HL-60 (cell line): ENCODE measurements around the gene PSMB10.

ENCODE experiments used
- DNase-seq, 2 experiments: peaks; one replicate each; pipeline ENCODE4 v3.0.0-alpha.2; 2010 to 2020; ENCODE audit warnings: low read depth in 1 of 2, low spot score in 1 of 2
- H3K27ac ChIP-seq: fragments of 250-450 bp; sonication (Bioruptor Pico); replicated peaks from 2 replicates; pipeline ENCODE4 v1.5.1; 2020; ENCODE audit warnings: mild to moderate bottlenecking, moderate library complexity
- H3K27me3 ChIP-seq: fragments of 250-450 bp; sonication (Bioruptor Pico); 2 replicates; pipeline ENCODE4 v1.5.1; 2021; ENCODE audit warnings: mild to moderate bottlenecking, moderate library complexity; ENCODE audit not compliant: insufficient read depth, poor library complexity, severe bottlenecking
- H3K4me3 ChIP-seq: replicated peaks from 2 replicates; pipeline ENCODE4 v1.5.1; 2011; ENCODE audit warnings: mild to moderate bottlenecking, control low read depth, low read length; ENCODE audit not compliant: insufficient read depth
- GABPA ChIP-seq: IDR thresholded peaks from 2 replicates; pipeline ENCODE4 v1.6.1; 2012; ENCODE audit warnings: low read depth
- POLR2AphosphoS5 ChIP-seq: IDR thresholded peaks from 2 replicates; pipeline ENCODE4 v1.6.1; 2012; ENCODE audit warnings: low read depth
- REST ChIP-seq: IDR thresholded peaks from 2 replicates; pipeline ENCODE4 v1.6.1; 2012; ENCODE audit warnings: low read depth; ENCODE audit not compliant: insufficient replicate concordance
- SPI1 ChIP-seq: IDR thresholded peaks from 2 replicates; pipeline ENCODE4 v1.6.1; 2012; ENCODE audit warnings: low read depth, mild to moderate bottlenecking, borderline replicate concordance
- TF ChIP-seq, protein P1 (sequence below): IDR thresholded peaks from one replicate; pipeline ENCODE4 v1.5.1; 2011; ENCODE audit warnings: low read length, control low read depth, inconsistent platforms; ENCODE audit not compliant: insufficient read depth

PSMB10 gene

DNA sequence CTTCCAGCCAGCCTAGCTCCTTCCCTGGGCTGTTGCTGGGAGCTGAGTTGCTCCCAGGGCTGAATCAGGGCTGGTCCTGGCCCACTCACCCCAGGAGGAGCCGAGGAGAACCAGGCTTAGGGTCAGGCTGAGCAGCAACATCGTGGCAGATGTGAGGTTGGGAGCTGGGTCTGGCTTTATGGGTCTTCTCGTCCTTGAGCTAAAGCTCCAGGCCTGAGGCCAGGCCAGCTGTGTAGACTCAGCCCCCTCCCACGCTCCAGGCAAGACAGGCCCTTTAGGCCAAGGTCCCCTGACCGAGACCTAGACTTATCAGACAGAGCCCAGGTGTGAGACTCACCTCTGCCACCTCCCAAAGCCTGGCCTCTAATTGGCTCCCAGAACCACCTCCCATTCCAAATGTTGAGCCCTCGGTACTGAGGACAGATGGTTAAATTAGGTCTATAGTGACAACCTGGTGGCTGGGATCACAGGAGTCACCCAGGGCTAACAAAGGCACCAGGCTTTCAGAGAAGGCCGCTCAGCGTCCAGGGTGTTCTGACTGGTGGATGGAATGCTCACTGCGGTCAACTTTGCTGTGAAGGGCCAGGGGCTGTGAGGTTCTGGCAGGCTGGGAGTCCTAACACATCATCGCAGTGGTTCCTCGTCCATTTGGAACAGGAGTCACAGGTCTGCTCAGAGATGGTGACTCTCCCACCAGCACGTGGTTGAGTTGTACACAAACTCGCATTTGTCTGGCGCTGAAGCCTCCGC is 4.8 kb downstream of the PSMB10 start, which contains the start of gene CTRL:
TSS of gene CTRL (minus strand) at position 151 of the 750 bp plus-strand sequence. CDS start at position 141, 10 bp downstream.
- H3K4me3 ChIP-seq, result no peak within 1 kb of the TSS
- H3K27me3 ChIP-seq, result no peaks in the 10 kb centered on the region
- no peak for DNase-seq
- TF ChIP-seq, protein P1, sequence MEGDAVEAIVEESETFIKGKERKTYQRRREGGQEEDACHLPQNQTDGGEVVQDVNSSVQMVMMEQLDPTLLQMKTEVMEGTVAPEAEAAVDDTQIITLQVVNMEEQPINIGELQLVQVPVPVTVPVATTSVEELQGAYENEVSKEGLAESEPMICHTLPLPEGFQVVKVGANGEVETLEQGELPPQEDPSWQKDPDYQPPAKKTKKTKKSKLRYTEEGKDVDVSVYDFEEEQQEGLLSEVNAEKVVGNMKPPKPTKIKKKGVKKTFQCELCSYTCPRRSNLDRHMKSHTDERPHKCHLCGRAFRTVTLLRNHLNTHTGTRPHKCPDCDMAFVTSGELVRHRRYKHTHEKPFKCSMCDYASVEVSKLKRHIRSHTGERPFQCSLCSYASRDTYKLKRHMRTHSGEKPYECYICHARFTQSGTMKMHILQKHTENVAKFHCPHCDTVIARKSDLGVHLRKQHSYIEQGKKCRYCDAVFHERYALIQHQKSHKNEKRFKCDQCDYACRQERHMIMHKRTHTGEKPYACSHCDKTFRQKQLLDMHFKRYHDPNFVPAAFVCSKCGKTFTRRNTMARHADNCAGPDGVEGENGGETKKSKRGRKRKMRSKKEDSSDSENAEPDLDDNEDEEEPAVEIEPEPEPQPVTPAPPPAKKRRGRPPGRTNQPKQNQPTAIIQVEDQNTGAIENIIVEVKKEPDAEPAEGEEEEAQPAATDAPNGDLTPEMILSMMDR, result no peak
- TF ChIP-seq REST (no peak), POLR2AphosphoS5 (no peak; the same call in none of the 2 replicates), GABPA (no peak), SPI1 (no peak)
- no peak within 1 kb of the TSS for H3K27ac ChIP-seq

- TF ChIP-seq REST (no peak), SPI1 (no peak), POLR2AphosphoS5 (no peak; the same call in 1 of the 2 replicates), GABPA (no peak)
- TF ChIP-seq, protein P1, result no peak
- Histone ChIP-seq H3K4me3 (no peak overlapping the region), H3K27ac (no peak overlapping the region), H3K27me3 (no peaks in the 10 kb centered on the region)
- DNase-seq, result no peak
These were observed 5.9 kb downstream of the PSMB10 start for GRCh38 chr16:67930678-67931211.

GRCh38 chr16:67930191-67930590 is 6.5 kb downstream of the PSMB10 start:
- DNase-seq, result no peak

More at GRCh38 chr16:67930191-67930590, 6.5 kb downstream of the PSMB10 start:
- Histone ChIP-seq H3K27ac (no peak overlapping the region), H3K27me3 (no peaks in the 10 kb centered on the region), H3K4me3 (no peak overlapping the region)
- TF ChIP-seq SPI1 (no peak), GABPA (no peak), REST (no peak), POLR2AphosphoS5 (no peak)
- TF ChIP-seq, protein P1, result no peak
